Gastroesophageal sphincter (tissue), 4 donors: ENCODE data around the gene SCRT2. TPM values are rescaled to one million over a fixed set of nuclear protein-coding genes. Genes with fewer than 3 reads are reported as not detected.

Source experiments
- ATAC-seq: fragments of 150-250 bp; one replicate; pipeline ENCODE4 v1.9.1; 2016; ENCODE audit warnings: mild to moderate bottlenecking, moderate library complexity
- H3K27ac ChIP-seq, 4 donors: fragments of 200-600 bp; sonication (generic) in 3 of 4; 1 replicate in 3 of 4; 2 replicates in 1 of 4; pipeline ENCODE4 v1.5.1; 2016 to 2019
- H3K27me3 ChIP-seq: fragments of 200-600 bp; sonication (generic); one replicate; pipeline ENCODE4 v1.5.1; 2019
- H3K36me3 ChIP-seq, 2 donors: fragments of 200-600 bp; sonication (generic); one replicate each; pipeline ENCODE4 v1.5.1; 2019; ENCODE audit warnings: control low read depth in 1 of 2
- H3K4me1 ChIP-seq, 3 donors: fragments of 200-600 bp; sonication (generic); 1 replicate in 2 of 3; 2 replicates in 1 of 3; pipeline ENCODE4 v1.5.1; 2016 to 2019; ENCODE audit warnings: control low read depth in 2 of 3
- H3K4me3 ChIP-seq, 2 donors: fragments of 200-600 bp; sonication (generic); one replicate each; pipeline ENCODE4 v1.5.1; 2019; ENCODE audit warnings: mild to moderate bottlenecking in 1 of 2, moderate library complexity in 1 of 2
- H3K9me3 ChIP-seq, 3 donors: fragments of 200-600 bp; sonication (generic); one replicate each; pipeline ENCODE4 v1.5.1; 2017 to 2019; ENCODE audit warnings: control low read depth in 2 of 3
- EP300 ChIP-seq: sonication (generic); formaldehyde crosslinking; IDR thresholded peaks from one replicate; pipeline ENCODE4 v1.6.1; 2017; ENCODE audit warnings: antibody characterized with exemption, mild to moderate bottlenecking
- POLR2A ChIP-seq, 2 donors: fragments of 450-650 bp; IDR thresholded peaks; one replicate each; pipeline ENCODE4 v1.6.1; 2017; ENCODE audit warnings: antibody characterized with exemption in 2 of 2, mild to moderate bottlenecking in 2 of 2, moderate library complexity in 1 of 2
- POLR2AphosphoS5 ChIP-seq: sonication (generic); formaldehyde crosslinking; IDR thresholded peaks from one replicate; pipeline ENCODE4 v1.6.1; 2017; ENCODE audit warnings: antibody characterized with exemption
- WGBS, 2 donors: methylation state at CpG; one replicate each; pipeline ENCODE4 v1.1.5; 2018; ENCODE audit warnings: low coverage in 1 of 2; 5-methylcytosine and 5-hydroxymethylcytosine counted together
- total RNA-seq, 4 donors: library from RNA; depleted of rRNA; stranded (reverse); fragments of >200 nt; gene quantifications; one replicate each; pipeline ENCODE4 v1.1.0, GENCODE V29; 2016
- TF ChIP-seq, protein P1 (sequence below), 4 experiments: fragments of 200-600 bp in 2 of 4; fragments of 450-650 bp in 2 of 4; sonication (generic) in 1 of 4; IDR thresholded peaks; one replicate each; pipeline ENCODE4 v1.5.1; 2017 to 2019; ENCODE audit warnings: antibody characterized with exemption in 4 of 4, mild to moderate bottlenecking in 2 of 4, moderate library complexity in 2 of 4

SCRT2 gene
- total RNA-seq, 4 donors from 2014 or later = not detected

DNA sequence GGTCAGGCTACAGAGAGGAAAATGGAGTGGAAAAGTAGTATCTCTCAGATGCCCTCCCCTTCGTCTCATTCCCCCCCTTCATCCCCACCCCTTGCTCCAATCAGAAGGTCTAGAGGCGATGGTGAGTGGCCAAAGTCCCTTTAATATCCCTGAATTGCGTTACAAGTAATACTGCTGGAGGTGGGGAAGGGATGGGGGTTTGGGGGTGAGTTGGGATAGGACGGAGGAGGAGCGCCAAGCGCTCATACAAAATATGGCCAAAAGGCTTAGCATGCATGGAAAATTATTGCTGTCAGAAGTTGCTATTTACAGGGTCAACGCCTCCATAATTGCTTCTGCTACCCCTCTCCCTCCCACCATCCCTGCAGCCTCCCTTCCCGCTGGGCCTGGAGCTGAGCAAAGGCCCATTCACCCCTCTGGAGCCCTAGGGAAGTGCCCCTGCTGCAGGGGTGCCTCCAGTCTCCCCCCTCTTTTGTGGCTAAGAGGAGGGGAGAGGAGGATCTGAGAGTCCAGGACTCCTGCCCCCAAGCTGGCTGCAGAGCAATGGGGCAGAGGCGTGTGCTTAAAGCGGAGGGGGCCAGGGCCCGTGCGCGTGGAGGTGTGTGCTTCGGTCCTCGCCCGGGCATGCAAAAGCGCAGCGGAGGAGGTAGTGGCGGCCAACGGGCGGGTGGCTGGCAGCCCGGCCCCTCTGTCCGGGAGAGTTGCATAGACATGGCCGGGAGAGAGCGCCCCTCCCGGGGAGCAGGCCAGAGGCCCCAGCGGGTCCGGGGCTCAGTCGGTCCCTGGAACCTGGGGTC, 13.9 kb downstream of the SCRT2 start:
- Histone ChIP-seq H3K27me3 (peaks cover 93% of the 10 kb centered on the region), H3K9me3 (no peaks in the 10 kb centered on the region), H3K4me3 (no peak overlapping the region), H3K4me1 (peaks cover 0 to 13% (median 0%) of the 10 kb centered on the region in 3 donors), H3K36me3 (no peaks in the 10 kb centered on the region), H3K27ac (no peak overlapping the region)
- TF ChIP-seq, protein P1, sequence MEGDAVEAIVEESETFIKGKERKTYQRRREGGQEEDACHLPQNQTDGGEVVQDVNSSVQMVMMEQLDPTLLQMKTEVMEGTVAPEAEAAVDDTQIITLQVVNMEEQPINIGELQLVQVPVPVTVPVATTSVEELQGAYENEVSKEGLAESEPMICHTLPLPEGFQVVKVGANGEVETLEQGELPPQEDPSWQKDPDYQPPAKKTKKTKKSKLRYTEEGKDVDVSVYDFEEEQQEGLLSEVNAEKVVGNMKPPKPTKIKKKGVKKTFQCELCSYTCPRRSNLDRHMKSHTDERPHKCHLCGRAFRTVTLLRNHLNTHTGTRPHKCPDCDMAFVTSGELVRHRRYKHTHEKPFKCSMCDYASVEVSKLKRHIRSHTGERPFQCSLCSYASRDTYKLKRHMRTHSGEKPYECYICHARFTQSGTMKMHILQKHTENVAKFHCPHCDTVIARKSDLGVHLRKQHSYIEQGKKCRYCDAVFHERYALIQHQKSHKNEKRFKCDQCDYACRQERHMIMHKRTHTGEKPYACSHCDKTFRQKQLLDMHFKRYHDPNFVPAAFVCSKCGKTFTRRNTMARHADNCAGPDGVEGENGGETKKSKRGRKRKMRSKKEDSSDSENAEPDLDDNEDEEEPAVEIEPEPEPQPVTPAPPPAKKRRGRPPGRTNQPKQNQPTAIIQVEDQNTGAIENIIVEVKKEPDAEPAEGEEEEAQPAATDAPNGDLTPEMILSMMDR (IDR thresholded peaks at IDR 0.05) = no peak
- TF ChIP-seq POLR2A (IDR thresholded peaks at IDR 0.05) = no peak
- no peak for TF ChIP-seq EP300
- no peak for TF ChIP-seq POLR2AphosphoS5
- ATAC-seq = no peak
- WGBS, 2 donors = 28 to 53% methylated on average over 7 of the region's 29 CpGs

DNA sequence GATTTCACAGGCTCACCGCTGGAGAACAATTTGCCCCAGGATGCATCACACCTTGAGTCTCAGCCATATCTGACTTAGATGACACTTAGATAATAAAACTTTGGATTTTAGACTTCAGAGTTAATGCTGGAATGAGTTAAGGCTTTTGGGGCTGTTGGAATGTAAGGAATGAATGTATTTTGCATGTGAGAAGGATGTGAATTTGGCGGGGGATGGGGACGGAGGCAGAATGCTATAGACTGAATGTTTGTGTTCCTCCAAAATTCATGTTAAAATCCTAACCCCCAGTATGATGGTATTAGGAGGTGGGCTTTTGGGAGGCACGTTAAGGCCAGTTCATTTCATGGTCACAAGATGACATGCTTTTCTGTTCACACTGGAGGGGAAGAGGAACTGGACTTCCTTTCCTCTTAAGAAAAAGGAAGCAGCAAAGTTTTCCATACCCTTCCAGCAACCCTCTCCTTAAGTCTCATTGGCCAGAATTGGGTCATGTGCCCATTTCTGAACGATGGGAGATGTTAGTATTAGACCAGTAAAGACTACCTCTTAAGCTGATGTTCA, 16.8 kb downstream of the SCRT2 start:
- peaks cover 1 to 21% (median 1%) of the 10 kb centered on the region in 3 donors for H3K4me1 ChIP-seq
- no peak overlapping the region for H3K4me3 ChIP-seq
- WGBS, 2 donors = 11 to 33% methylated on average over 4 to 5 of the region's 5 CpGs
- H3K27ac ChIP-seq = no peak overlapping the region
- no peaks in the 10 kb centered on the region for H3K36me3 ChIP-seq
- H3K27me3 ChIP-seq = peaks cover 65% of the 10 kb centered on the region
- TF ChIP-seq POLR2A (IDR thresholded peaks at IDR 0.05) = no peak
- no peak for ATAC-seq
- no peaks in the 10 kb centered on the region for H3K9me3 ChIP-seq

DNA sequence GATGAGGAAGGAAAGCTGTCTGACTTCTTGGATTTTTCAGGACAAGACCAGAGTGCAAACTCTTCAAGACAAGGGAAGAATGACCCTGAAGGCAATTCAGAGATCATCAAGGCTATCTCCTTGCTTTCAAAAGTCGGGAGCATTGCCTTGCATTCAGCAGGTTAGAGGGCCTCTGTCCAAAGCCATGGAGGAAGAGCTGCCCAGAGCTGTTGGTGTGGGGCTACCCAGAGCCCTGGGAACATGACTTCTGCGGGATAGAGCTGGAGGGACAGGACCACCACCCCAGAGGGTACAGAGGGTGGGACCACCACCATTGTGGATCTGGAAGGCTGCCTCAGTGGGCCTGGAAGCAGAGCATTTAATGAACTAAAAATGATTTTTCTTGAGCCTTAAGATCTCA, 17.4 kb downstream of the SCRT2 start:
- Histone ChIP-seq H3K4me1 (peaks cover 3 to 20% (median 3%) of the 10 kb centered on the region in 3 donors), H3K4me3 (no peak overlapping the region), H3K27me3 (peaks cover 58% of the 10 kb centered on the region), H3K27ac (no peak overlapping the region), H3K9me3 (no peaks in the 10 kb centered on the region), H3K36me3 (no peaks in the 10 kb centered on the region)
- WGBS, 2 donors = 20 to 52% methylated on average over 1 to 2 of the region's 2 CpGs
- no peak for ATAC-seq
- TF ChIP-seq EP300 (no peak), POLR2AphosphoS5 (no peak), POLR2A (IDR thresholded peaks at IDR 0.05) (no peak)
- TF ChIP-seq, protein P1 (IDR thresholded peaks at IDR 0.05) = no peak

DNA sequence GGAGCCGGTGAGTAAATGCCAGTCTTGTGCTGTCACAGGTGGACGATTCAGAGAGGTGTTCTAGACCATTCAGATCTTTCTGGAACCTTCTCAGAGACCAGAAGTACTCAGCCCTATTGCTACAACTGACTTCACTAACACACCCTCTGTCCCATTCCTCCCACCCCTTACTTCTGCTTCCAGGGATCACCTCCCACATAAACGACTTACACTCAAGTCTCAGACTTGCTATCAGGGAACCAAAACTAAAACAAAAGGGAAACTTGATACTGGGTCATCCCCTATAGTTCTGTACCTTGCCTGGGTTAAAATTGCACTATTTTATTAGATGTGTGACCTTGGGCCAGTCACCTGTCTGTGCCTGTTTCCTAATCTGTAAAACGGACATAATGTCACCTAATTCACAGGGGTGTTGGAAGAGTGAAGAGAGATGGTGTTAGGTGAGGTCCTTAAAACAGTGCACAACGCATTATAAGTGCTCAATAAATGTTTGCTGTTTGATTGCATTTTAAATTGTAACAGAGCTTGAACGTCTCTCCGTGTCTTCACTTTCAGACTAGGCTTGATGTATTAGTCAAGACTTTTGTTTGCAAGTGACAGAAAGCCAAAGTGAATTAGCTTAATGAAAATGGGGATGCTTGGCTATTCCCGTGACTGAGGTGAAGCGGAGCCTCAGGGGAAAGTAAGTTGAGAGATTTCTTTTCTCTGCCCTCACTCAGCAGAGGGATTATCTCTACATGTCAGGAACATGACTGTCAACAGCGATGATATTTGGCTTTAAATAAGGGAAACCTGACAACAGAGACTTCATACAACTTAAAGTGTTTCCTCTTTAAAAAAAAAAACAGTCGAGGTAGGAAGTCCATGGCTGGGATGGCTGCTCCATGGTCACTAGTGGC, 19.6 kb downstream of the SCRT2 start:
- H3K36me3 ChIP-seq = peaks cover 0 to under 1% of the 10 kb centered on the region in 2 donors
- H3K4me1 ChIP-seq = peaks cover 3 to 31% (median 9%) of the 10 kb centered on the region in 3 donors
- no peak overlapping the region for H3K4me3 ChIP-seq
- no peak overlapping the region for H3K27ac ChIP-seq
- WGBS, 2 donors = 69 to 79% methylated on average over 8 to 11 of the region's 11 CpGs
- no peak for TF ChIP-seq EP300
- TF ChIP-seq POLR2AphosphoS5 = no peak
- TF ChIP-seq, protein P1 (IDR thresholded peaks at IDR 0.05) = no peak
- no peak for TF ChIP-seq POLR2A (IDR thresholded peaks at IDR 0.05)
- no peaks in the 10 kb centered on the region for H3K9me3 ChIP-seq
- no peak for ATAC-seq
- H3K27me3 ChIP-seq = peaks cover 36% of the 10 kb centered on the region

DNA sequence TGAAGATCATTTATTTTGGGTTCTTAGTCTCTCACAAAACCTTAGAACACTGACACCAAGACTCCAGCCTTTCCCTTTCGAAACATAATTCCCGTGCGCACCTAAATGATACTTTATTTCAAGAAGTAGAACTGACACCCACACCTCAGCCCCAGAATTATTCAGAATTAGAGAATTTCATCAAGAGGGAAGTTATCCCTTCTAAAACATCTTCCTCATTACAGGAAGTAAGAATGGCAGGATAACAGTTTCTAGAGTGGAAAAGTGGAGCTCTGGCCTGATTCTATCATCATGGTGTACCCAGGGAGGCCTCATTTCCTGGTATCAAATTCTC, 21.2 kb downstream of the SCRT2 start:
- no peak for TF ChIP-seq EP300
- TF ChIP-seq POLR2A (IDR thresholded peaks at IDR 0.05) = no peak
- TF ChIP-seq, protein P1 (IDR thresholded peaks at IDR 0.05) = no peak
- no peak for TF ChIP-seq POLR2AphosphoS5
- Histone ChIP-seq H3K36me3 (peaks cover 0 to 16% of the 10 kb centered on the region in 2 donors), H3K27me3 (peaks cover 20% of the 10 kb centered on the region), H3K9me3 (no peaks in the 10 kb centered on the region), H3K4me3 (no peak overlapping the region), H3K27ac (no peak overlapping the region), H3K4me1 (peaks cover 3 to 32% (median 9%) of the 10 kb centered on the region in 3 donors)
- WGBS, 2 donors = 79 to 94% methylated on average over 3 of the region's 3 CpGs
- ATAC-seq = no peak
